Left ventricle myocardium inferior (tissue), 1 donor: ENCODE results near the gene MTCP1. TPM values are rescaled to one million over a fixed set of nuclear protein-coding genes. Genes with fewer than 3 reads are reported as not detected.

Source experiments
- DNase-seq: peaks from one replicate; pipeline ENCODE4 v3.0.0-alpha.2; 2020
- H3K27ac ChIP-seq: fragments of 200-600 bp; replicated peaks from 2 replicates; pipeline ENCODE4 v1.8.0; 2021
- H3K27me3 ChIP-seq: fragments of 200-600 bp; 2 replicates; pipeline ENCODE4 v1.8.0; 2021; ENCODE audit warnings: low read depth
- H3K36me3 ChIP-seq: fragments of 200-600 bp; 2 replicates; pipeline ENCODE4 v1.8.0; 2021
- H3K4me1 ChIP-seq: fragments of 200-600 bp; 2 replicates; pipeline ENCODE4 v1.8.0; 2021
- H3K4me3 ChIP-seq: fragments of 200-600 bp; 2 replicates; pipeline ENCODE4 v1.8.0; 2021; ENCODE audit warnings: mild to moderate bottlenecking, moderate library complexity
- H3K9me3 ChIP-seq: fragments of 200-600 bp; replicated peaks from 2 replicates; pipeline ENCODE4 v1.8.0; 2021
- intact Hi-C: fragments of 100-400 bp; cut with micrococcal nuclease; formaldehyde crosslinking; loops from one replicate; pipeline ENCODE4 v1.11.0; 2022
- total RNA-seq: library from RNA; stranded (reverse); fragmentation: NEBNext Ultra II Directional; extraction: Animal tissue kit (Norgen Biotek cat#: 25700); gene quantifications from one replicate; pipeline ENCODE4 v1.2.1, GENCODE V29; 2021
- TF ChIP-seq, protein P1 (sequence below): fragments of 200-600 bp; IDR thresholded peaks from 2 replicates; pipeline ENCODE4 v1.8.0; 2021; ENCODE audit warnings: antibody characterized with exemption, mild to moderate bottlenecking, borderline replicate concordance
- donor health status: DM: no; HTN: yes; CAD: no; lungs with severe emphysema.

Gene MTCP1
- total RNA-seq, 1 donor from 2014 or later = 56.9 TPM

DNA sequence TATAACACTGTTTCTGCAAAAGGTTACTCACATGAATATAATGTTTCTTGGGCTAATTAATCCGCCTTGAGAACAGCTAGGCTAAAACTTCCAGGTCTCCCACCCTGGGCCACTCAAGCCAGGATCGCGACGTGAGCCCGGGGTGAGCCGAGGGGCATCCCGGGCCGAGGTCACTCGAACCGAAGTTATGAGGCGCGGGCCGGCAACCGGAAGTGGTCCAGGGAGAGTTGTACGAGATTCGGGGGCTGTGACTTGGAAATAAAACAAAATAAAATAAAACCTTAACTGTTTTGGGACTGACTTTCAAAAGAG is 317 bp downstream of the MTCP1 start:
- TF ChIP-seq, protein P1, sequence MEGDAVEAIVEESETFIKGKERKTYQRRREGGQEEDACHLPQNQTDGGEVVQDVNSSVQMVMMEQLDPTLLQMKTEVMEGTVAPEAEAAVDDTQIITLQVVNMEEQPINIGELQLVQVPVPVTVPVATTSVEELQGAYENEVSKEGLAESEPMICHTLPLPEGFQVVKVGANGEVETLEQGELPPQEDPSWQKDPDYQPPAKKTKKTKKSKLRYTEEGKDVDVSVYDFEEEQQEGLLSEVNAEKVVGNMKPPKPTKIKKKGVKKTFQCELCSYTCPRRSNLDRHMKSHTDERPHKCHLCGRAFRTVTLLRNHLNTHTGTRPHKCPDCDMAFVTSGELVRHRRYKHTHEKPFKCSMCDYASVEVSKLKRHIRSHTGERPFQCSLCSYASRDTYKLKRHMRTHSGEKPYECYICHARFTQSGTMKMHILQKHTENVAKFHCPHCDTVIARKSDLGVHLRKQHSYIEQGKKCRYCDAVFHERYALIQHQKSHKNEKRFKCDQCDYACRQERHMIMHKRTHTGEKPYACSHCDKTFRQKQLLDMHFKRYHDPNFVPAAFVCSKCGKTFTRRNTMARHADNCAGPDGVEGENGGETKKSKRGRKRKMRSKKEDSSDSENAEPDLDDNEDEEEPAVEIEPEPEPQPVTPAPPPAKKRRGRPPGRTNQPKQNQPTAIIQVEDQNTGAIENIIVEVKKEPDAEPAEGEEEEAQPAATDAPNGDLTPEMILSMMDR = no peak
- Histone ChIP-seq H3K4me1 (peaks cover 28% of the 10 kb centered on the region), H3K9me3 (no peaks in the 10 kb centered on the region), H3K27me3 (no peaks in the 10 kb centered on the region), H3K4me3 (peak overlapping the region; percentile 77), H3K36me3 (no peaks in the 10 kb centered on the region), H3K27ac (peak overlapping the region; percentile 90)
- DNase-seq = no peak
- intact Hi-C loops = no loop called here

- Histone ChIP-seq H3K36me3 (no peaks in the 10 kb centered on the region), H3K27me3 (no peaks in the 10 kb centered on the region), H3K4me3 (peak overlapping the region; percentile 77), H3K4me1 (peaks cover 28% of the 10 kb centered on the region), H3K9me3 (no peaks in the 10 kb centered on the region), H3K27ac (peak overlapping the region; percentile 90)
- intact Hi-C loops = no loop called here
- TF ChIP-seq, protein P1 = no peak
- no peak for DNase-seq
These were observed 898 bp downstream of the MTCP1 start for GRCh38 chrX:155070038-155070437.

DNA sequence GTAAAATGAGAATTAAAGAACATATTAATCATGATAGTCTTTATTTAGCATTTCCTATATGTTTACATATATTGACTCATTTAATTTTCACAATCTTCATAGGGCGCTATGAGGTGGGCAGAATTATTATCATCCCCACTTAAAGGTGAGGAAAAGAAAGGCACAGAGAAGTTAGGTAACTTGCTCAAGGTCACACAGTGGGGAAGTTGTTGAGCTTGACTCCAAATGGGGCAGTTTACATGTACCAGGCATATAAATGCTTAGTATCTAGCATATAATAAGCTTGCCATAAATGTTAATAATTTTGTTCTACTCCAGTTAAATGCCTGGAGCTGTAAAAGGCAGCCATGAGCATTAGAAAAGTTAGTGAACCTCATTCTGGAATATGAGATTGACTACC is 1.5 kb downstream of the MTCP1 start:
- peak overlapping the region; percentile 90 for H3K27ac ChIP-seq
- H3K4me3 ChIP-seq = peak overlapping the region; percentile 77
- H3K36me3 ChIP-seq = no peaks in the 10 kb centered on the region
- intact Hi-C loops = no loop called here
- DNase-seq = no peak
- H3K4me1 ChIP-seq = peaks cover 28% of the 10 kb centered on the region
- no peaks in the 10 kb centered on the region for H3K9me3 ChIP-seq
- no peaks in the 10 kb centered on the region for H3K27me3 ChIP-seq
- TF ChIP-seq, protein P1 = no peak

- Histone ChIP-seq H3K27ac (peak overlapping the region; percentile 23), H3K36me3 (no peaks in the 10 kb centered on the region), H3K27me3 (no peaks in the 10 kb centered on the region), H3K4me1 (peaks cover 28% of the 10 kb centered on the region), H3K4me3 (no peak overlapping the region), H3K9me3 (no peaks in the 10 kb centered on the region)
- intact Hi-C loops = no loop called here
- TF ChIP-seq, protein P1 = no peak
- no peak for DNase-seq
These were observed 2.8 kb downstream of the MTCP1 start for GRCh38 chrX:155068165-155068564.

DNA sequence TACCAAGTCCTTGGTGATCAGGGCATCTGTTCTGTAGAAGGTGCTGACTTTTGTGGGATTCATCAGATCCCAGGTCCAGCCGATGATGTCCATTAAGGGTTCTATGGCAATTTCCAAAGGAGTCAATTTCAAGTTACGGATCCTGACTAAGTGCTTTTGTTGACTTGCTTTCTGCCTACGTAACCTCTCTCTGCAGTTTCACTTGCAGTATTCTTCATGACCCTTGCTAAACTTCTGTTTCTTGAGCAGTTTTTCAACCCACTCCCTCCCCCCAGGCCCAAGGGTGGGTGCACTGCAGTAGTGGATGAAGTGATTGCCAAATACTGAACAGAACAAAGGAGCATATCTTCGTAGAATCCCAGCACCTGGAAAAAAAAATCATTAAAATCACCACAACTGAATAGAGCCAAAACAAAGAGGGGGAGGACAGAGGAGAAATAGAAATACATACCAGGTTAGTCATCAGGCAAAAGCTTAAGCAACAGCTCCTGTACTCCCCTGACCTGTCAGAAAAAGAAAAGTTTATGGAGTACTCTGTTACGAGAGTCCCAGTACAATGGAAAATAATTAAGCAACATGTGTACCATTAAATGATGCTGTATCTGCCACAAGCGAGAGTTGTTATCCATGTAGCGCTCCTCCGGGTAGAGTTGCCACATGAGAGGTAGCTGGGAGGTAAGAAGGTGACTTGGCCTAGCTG is 5.8 kb downstream of the MTCP1 start:
- no peak for DNase-seq
- Histone ChIP-seq H3K27ac (no peak overlapping the region), H3K4me3 (no peak overlapping the region), H3K9me3 (no peaks in the 10 kb centered on the region), H3K4me1 (peaks cover 30% of the 10 kb centered on the region), H3K27me3 (no peaks in the 10 kb centered on the region), H3K36me3 (peaks cover 1% of the 10 kb centered on the region)
- TF ChIP-seq, protein P1 = no peak
- intact Hi-C loops = no loop called here

GRCh38 chrX:155061760-155062159 is 9.2 kb downstream of the MTCP1 start:
- H3K27me3 ChIP-seq = no peaks in the 10 kb centered on the region
- no peaks in the 10 kb centered on the region for H3K9me3 ChIP-seq
- peaks cover 18% of the 10 kb centered on the region for H3K4me1 ChIP-seq
- no peak for DNase-seq
- intact Hi-C loops = no loop called here
- no peak overlapping the region for H3K27ac ChIP-seq
- TF ChIP-seq, protein P1 = no peak
- peaks cover 4% of the 10 kb centered on the region for H3K36me3 ChIP-seq
- no peak overlapping the region for H3K4me3 ChIP-seq
